ENCODE results near the gene FGF11.

GRCh38 chr17:7437950-7438614 lies 1.2 kb upstream of the FGF11 start:
- TF ChIP-seq CTCF (IDR thresholded peaks at IDR 0.05) (no peak), POLR2A (IDR thresholded peaks at IDR 0.05) (no peak), EP300 (IDR thresholded peaks at IDR 0.05) (no peak)
